GM12865 (cell line): Measurements from ENCODE around the gene CCDC178.

ENCODE experiments used
- DNase-seq: peaks from one replicate; pipeline ENCODE4 v3.0.0; 2010; ENCODE audit warnings: low read depth
- H3K4me3 ChIP-seq: 2 replicates; pipeline ENCODE4 v1.5.1; 2011; ENCODE audit warnings: mild to moderate bottlenecking, low read depth, low read length, control low read depth
- CTCF ChIP-seq: IDR thresholded peaks from 2 replicates; pipeline ENCODE4 v1.5.1; 2011; ENCODE audit warnings: low read length, control low read depth, low read depth, inconsistent platforms; ENCODE audit not compliant: insufficient read depth; ENCODE audit errors: missing control alignments

Gene CCDC178

GRCh38 chr18:33201509-33201926 is 239.0 kb downstream of the CCDC178 start:
- no peak overlapping the region for H3K4me3 ChIP-seq
- DNase-seq: peak; percentile 2
- TF ChIP-seq CTCF: peak; percentile 37

- no peak for DNase-seq
- no peak overlapping the region for H3K4me3 ChIP-seq
- TF ChIP-seq CTCF: no peak
These were observed 244.7 kb downstream of the CCDC178 start for GRCh38 chr18:33195795-33196194.

- no peak for DNase-seq
- no peak overlapping the region for H3K4me3 ChIP-seq
- no peak for TF ChIP-seq CTCF
These were observed 245.7 kb downstream of the CCDC178 start for GRCh38 chr18:33194793-33195192.

- H3K4me3 ChIP-seq: no peak overlapping the region
- DNase-seq: no peak
- no peak for TF ChIP-seq CTCF
These were observed 255.6 kb downstream of the CCDC178 start for GRCh38 chr18:33184958-33185357.

GRCh38 chr18:33184175-33184574 is 256.3 kb downstream of the CCDC178 start:
- DNase-seq: no peak
- H3K4me3 ChIP-seq: no peak overlapping the region
- no peak for TF ChIP-seq CTCF

GRCh38 chr18:33183136-33183535 is 257.4 kb downstream of the CCDC178 start:
- TF ChIP-seq CTCF: no peak
- no peak for DNase-seq
- H3K4me3 ChIP-seq: no peak overlapping the region

GRCh38 chr18:33181016-33181415 is 259.5 kb downstream of the CCDC178 start:
- H3K4me3 ChIP-seq: no peak overlapping the region
- TF ChIP-seq CTCF: no peak
- DNase-seq: no peak
